ENCODE results near the gene RPS14.
A peak's percentile ranks its signal among the peaks of the same experiment; 100 is the strongest.
"Not testable (repeated sequence)": the region's sequence is repeated elsewhere in the genome, so short reads cannot be mapped to it uniquely, and the experiment has no call there.

RPS14 gene

DNA sequence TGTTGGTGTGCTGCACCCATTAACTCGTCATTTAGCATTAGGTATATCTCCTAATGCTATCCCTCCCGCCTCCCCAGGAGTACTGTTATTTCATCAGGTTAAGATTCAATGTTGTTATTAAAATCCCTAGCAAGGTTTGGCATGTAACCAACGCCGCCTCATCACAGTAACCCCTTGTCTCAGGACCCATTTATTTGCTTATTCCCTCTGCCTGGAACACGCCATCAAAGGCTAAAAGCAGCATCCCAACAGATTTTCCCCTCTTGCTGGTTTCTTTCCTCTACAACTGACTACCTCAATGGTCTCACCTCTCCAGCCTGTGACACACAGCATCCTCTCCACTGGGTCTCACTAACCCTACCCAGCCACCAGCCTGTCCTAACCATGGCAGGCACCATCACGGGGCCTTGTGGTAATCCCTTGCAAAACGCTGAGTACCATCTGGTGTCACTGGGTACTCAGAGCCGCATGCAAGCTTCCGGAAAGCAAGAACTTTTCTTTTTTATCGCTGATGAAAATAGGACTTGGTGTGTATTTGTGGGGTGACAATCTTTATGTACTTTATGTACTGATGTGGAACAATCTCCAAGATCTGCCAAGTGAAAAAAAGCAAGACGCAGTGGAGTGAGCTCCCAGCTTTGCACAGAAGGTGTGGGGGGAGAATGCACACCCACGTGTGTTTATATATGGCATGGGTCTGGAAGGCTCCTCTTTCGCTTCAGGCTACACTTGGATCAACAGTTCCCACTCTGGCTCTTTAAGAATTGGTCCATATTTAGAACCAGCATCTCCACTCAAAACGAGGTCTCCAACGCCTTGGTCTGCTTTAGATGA is 6.1 kb downstream of the RPS14 start:
- DNase-seq = no peak

DNA sequence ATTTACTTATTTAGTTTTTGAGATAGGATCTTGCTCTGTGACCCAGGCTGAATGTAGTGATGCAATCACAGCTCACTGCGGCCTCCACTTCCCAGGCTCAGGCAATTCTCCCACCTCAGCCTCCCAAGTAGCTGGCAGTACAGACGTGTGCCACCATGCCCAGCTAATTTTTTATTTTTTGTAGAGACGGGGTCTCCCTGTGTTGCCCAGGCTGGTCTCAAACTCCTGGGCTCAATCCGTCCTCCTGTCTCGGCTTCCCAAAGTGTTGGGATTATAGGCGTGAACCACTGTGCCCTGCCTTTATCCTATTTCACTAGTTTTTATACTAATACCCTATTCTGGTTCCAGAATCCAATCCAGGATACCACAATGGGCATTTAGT is 6.8 kb downstream of the RPS14 start:
- DNase-seq = no peak

DNA sequence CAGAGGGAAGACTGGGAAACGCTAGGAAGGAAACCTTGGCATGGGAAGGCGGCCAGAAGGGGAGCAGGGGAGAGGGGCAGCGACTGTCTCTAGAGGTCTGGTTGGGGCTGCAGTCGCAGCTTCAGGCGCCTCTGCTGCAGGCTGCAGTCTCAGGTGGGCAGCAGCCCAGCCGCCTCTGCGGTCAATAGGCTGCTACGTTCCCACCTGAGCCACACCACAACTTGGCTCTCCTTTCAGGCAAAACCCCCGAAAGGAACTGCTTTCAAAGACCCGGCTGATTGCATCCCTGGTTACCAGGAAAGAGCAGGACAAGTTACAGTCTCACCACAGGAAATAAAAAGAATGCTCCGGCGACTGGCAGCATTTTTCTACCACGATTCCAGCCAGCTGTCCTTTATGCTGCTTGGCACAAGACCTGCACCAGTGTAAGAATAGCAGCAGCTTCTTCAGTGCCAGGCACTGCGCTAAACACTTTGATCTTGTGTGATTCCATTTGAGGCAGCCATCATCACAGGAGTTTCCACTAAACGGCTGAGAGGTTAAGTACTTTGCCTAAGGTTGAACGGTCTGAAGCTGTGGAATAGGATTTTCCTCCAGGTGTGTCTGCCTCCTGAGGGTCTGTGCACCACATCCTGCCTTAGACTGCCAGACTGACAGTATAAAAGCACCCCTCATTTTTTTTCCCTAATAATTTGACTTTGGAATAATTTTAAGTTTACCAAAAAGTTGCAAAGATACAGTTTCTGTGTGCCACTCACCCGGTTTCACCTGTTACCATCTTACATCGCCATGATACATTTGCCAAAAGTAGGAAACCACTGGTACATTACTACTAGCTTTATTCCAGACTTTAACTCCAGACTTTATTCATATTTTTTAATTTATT is 7.5 kb downstream of the RPS14 start:
- DNase-seq = no peak

DNA sequence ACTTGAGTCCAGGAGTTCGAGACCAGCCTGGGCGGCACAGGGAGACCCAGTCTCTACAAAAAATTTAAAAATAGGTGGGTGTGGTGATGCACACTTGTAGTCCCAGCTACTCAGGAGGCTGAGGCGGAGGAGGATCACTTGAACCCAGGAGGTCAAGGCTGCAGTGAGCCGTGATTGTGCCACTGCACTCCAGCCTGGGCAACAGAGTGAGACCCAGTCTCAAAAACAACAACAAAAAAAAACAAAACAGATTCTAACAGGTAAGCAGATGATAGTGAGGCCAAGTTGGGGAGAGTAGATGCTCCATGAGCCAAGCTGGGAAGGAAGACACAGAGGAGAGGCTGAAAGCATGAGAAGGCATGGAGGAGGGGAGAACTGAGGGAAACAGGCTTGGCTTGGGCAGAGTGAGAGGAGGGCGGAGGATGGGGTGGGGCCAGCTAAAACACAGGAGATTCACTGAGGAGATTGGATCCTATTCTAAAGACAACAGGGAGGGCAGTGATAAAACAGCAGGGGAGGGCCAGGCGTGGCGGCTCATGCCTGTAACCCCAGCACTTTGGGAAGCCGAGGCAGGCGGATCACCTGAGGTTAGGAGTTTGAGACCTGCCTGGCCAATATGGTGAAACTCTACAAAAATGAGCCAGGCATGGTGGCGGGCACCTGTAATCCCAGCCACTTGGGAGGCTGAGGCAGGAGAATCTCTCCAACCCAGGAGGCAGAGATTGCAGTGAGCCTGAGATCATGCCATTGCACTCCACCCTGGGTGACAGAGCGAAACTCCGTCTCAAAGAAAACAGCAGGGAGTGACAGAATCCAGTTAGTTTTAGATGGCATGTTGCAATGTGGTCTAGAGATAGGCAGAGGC is 8.4 kb downstream of the RPS14 start:
- DNase-seq = no peak

DNA sequence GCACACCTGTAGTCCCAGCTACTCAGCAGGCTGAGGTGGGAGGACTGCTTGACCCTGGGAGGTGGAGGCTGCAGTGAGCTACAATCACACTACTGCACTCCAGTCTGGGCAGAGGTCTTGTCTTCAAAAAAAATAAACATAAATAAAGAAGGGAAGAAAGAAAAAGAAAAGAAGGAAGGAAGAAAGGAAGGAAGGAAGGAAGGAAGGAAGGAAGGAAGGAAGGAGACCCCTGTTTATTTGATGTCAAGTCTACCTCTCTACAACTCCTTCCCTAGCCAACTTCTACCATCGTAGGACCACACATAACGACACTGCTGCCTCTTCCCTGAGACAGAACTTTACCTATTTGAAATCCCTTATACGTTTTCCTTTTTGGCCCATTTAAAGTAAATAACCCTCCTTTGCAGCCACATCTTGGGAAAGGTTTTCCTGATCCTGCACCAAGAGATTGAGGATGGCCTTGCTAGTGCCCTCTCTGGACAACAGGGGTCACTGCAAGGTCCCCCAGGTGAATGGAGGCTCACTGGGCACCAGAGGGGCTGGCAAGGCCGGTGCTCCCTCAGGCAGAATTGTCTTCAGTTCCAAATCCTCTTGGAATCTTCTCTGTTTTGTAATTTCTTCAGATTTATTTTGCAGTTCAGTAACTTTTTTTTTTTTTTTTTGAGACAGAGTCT is 10.5 kb downstream of the RPS14 start:
- DNase-seq = no peak

DNA sequence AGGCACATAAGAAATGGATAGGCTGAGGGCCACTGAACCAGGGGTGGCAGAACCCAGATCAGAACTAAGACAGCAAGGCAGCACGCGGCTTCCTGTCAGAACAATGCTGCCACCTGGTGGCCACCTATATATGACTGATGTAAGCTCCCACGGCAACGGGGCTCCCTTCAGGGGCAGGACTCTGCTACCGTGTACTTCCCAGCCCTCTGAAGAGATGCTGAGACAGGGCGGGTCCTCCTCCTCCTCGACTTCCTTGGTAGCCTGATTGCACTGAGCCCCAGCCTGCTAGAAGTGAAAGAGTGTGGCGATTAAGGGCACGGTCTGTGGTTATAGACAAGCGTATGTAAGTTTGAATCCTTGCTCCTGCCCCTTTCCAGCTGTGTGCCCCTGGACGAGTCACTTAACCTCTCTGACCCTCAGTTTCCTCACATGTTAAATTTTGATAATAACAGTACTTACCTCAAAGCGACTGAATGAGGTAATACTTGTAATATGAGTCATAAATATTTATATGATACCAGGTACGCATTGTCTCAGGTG is 13.3 kb downstream of the RPS14 start:
- DNase-seq = peak; percentile 88

DNA sequence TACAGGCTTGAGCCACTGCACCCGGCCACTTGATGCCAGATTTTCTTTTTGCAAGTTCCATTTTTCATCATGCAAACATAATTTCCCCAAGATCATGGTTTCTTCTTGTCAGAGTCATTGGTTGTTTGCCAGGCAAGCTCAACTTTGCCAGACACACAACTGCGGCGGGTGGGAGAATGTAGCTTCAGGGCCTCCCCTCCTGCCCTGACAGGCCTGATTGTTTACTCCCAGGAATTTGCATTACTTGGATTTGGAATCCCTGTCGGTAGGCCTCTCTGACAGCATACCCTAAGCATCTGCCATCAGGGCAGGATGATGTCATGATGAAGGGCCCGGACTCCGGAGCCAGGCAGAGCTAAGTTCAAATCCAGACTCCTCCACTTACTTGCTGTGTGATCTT is 15.1 kb downstream of the RPS14 start:
- DNase-seq = no peak

DNA sequence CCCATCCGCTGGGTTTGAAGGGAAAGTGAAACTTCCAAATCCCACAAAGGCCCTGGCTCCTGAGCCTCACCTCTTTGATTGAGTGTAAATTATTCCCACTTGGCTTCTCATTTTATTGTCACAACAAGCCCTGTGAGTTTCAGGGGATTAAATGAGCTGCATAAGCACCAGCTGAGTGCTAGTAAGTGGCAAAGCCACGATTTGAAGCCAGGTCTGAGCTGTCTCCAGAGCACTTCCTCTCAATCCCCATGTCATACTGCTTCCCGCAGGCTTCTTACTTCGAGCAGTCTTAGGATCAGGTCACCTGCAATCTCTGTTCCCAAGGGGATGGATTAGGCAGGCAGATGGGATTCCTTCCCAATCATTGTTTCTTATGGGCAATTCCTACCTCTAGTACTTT is 18.0 kb downstream of the RPS14 start:
- no peak for DNase-seq

DNA sequence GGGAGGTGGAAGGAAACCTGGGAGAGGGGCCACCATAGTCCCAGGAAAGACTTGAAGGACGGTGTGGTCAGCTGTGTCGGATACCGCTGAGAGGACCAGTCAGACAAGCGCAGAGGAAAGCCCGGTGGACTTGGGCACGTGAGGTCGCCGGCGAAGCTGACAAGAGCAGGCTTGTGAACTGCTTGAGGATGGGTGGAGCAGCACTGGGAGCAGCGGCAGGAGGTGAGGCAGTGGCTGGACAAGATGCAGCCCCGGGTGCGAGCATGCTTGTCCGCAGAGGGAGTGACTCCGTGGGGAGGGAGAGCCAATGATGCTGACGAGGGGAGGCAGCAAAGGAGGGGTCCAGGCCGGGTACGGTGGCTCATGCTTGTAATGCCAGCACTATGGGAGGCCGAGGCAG is 18.5 kb downstream of the RPS14 start:
- no peak for DNase-seq

DNA sequence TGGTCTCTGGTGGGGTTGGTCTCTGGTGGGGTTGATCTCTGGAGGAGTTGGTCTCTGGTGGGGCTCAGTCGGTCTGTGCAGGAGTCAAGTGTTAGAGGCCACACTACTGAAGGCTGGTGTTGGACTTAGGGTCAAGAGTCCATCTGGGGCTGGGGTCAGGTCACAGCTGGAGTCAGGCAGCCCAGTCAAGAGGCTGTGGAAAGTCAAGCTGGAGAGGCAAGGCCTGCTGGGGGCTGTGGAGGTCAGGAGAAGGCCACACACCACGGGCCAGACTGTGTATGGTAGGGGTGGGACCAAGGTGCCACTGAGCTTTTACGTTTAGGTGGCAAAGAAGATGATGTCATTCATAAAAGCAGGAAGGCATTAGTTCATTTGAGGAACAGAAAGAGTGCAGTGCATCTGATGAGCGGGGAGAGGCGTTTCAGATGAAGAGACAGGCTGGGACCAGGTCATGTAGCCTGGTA is 20.1 kb downstream of the RPS14 start:
- DNase-seq = peak; percentile 70

DNA sequence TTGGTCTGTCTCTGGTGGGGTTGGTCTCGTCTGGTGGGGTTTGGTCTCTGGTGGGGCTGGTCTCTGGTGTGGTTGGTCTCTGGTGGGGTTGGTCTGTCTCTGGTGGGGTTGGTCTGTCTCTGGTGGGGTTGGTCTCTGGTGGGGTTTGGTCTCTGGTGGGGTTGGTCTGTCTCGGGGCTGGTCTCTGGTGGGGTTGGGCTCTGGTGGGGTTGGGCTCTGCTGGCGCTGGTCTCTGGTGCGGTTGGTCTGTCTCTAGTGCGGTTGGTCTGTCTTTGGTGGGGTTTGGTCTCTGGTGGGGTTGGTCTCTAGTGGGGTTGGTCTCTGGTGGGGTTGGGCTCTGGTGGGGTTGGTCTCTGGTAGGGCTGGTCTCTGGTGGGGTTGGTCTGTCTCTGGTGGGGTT is 20.6 kb downstream of the RPS14 start:
- no peak for DNase-seq

DNA sequence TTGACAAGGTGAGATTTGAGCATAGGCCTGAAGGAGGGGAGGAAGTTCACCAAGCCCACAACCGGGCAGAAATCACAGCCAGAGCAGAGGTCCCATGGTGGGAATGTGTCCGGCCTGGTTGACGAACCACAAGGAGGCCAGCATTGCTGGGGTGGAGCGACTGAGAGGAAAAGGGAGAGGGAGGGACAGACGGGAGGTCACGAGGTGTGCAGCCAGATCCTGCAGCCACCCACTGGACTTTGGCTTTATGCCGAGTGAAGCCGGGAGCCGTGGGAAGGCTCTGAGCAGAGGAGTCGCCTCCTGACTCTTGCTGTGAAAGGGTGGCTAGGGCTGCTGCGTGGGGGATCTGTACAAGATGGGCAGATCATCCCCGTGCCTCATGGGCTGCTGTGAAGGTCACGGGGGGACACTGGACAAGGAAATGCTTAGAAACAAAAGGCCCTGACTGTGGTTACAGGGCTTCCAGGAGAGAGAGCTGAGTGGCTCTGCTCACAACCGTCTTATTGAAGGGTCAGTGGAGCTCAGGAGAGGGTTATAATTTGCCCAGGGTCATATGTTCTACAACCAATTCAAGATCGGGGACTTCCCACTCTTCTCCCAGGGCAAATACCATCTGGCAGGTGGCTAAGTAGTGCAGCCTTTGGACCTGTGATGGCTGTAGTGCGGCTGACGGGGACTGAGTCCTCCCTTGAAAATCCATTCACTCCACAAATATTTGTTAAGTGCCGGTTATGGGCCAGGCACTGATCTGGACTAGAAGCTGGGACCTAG is 21.2 kb downstream of the RPS14 start:
- DNase-seq = no peak

DNA sequence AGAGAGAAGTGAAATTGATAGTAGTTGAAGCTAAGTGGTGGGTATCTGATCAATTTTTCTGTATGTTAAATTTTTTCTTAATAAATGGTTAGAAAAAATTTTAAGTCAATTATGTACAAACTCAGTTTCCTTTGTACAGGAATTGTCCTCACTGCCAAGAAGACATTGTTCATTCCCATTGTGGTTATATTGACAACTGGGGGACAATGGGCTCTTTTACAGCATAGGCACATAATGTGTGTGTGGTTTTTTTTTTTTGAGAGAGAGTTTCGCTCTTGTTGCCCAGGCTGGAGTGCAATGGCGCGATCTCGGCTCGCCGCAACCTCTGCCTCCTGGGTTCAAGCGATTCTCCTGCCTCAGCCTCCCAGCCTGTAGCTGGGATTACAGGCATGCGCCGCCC is 23.4 kb downstream of the RPS14 start:
- not testable (repeated sequence) for DNase-seq

DNA sequence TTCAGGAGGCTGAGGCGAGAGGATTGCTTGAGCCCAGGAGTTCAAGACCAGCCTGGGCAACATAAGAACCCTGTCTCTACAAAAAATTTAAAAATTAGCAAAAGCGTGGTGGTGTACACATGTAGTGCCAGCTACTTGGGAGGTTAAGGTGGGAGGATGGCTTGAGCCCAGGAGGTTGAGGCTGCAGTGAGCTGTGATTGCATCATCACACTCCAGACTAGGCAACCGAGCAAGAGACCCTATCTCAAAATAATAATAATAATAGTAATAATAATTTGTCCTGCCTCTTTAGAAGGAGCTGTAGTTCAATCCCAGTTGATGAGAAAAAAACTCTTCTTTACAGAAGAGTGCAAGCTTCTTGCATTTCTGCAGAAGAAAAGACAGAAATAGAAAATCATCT is 26.8 kb downstream of the RPS14 start:
- DNase-seq = no peak

DNA sequence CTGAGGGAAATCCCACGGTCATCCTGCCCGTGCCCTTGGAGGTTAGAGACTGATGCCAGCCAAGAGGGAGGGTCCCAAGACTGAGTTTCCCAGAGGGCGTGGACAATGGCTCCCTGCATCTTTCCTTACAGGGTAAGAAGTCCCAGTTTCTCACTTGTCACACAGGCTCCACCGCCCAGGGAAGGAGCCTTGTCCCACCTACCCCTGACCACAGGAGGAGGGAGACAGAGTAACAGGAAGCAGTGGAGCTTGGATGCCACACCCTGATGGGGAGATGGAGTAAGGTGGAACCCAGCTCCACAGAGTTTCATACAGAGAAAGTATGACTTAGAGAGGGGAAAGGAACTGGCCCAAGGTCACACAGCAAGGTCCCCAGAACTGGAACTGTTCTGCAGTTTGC is 27.5 kb downstream of the RPS14 start:
- DNase-seq = no peak

DNA sequence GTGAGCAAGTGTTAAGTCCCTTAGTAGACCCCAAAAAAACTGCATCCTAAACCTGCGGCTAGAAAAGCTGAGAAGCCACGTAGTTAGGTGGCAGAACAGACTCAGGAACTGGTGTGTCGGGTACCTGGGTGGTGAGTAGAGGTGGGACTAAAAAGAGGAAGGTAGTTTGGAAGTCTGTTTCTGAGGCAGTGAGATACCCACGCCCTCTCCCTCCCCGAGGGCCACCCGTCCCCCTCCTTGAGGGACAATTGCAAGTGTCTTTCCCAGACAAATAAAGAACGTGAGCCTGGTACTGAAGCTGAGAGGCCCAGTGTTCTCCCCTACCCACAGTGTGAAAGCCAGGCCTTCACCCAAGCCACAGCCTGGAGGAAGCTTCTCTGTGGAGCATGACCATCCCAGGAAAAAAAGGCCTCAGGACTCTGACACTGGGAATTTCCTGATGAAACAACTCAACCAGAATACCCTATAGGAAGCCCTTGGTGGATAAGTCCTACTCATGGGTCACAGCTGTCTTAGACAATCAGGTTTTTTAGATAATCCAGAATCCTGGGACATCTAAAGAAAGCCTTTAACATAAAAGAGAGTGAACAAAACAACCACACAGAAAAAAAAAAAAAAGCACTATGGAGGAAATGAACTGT is 29.8 kb downstream of the RPS14 start:
- DNase-seq = peak; percentile 67

DNA sequence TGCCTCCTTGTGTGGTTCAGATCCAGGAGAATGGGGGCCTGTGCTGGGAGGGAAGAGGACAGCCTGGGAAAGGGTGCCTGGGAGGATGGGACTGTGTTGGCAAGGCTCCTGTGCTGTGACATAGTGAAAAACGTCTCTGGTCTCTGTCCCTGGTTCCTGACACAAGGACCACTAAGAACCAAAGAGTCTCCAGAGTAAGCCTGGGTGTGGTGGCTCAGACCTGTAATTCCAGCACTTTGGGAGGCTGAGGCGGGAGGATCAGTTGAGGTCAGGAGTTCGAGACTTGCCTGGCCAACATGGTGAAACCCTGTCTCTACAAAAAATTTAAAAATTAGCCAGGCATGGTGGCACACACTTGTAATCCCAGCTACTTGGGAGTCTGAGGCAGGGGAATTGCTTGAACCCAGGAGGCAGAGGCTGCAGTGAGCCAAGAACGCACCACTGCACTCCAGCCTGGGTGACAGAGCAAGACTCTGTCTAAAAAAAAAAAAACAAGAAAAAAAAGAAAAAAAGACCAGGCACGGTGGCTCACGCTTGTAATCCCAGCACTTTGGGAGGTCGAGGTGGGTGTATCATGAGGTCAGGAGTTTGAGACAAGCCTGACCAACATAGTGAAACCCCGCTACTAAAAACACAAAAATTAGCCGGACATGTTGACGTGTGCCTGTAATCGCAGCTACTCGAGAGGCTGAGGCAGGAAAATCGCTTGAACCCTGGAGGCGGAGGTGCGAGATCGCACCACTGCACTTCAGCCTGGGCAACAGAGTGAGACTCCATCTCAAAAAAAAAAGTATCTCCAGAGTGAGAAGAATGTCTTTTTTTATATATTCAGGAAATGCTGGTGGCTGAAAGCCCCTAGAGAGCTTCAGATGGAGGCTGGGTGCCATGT is 35.4 kb downstream of the RPS14 start:
- DNase-seq = not testable (repeated sequence)

DNA sequence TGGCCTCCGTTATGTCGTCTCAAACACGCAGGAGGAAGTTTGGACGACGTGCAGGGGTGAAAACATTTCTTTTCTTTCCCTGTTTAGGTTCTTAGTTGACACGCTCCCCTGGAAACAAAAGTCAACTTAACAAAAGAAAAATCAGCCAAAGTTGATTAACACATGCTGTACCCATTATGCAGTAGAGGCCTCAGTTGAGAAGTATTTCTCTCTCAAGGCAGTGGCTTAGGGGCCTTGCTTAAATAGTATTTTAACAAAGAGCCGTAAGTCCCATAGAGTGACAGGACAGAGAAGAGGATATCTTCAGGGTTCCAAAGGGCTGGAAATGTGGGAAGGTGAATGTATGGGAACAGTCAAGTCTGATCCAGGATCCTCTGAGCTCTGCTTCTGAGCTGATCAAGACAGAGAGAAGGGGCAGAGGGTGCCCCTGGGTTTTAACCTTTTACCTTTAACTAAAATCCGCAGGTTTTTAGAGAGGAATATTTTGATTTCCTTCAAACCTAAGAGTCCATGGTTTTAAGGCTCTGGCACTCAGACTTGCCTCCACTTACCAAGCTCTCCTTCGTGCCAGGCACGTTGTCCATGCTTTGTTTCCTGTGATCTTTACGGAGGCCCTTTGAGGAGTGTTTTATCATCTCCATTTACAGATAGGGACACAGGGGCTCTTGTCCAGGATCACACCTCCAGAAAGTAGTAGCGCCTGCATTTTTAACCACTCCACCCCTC is 36.2 kb downstream of the RPS14 start:
- no peak for DNase-seq
